Fibroblast of the aortic adventitia (primary cell): Measurements from ENCODE around the gene TMTC2. TPM values are rescaled to one million over a fixed set of nuclear protein-coding genes. Genes with fewer than 3 reads are reported as not detected.

Experiments used
- DNase-seq: peaks from one replicate; pipeline ENCODE4 v3.0.0-alpha.2; 2010; ENCODE audit warnings: low read depth
- H3K4me3 ChIP-seq: 2 replicates; pipeline ENCODE4 v1.5.1; 2011; ENCODE audit warnings: low read depth, mild to moderate bottlenecking, control low read depth, low read length, moderate library complexity
- total RNA-seq: library from RNA; depleted of rRNA; stranded (reverse); fragments of >200 nt; gene quantifications from 2 replicates; pipeline ENCODE4 v1.2.3, GENCODE V29; 2012; ENCODE audit warnings: low replicate concordance
- TF ChIP-seq, protein P1 (sequence below): IDR thresholded peaks from 2 replicates; pipeline ENCODE4 v1.5.1; 2011; ENCODE audit warnings: mild to moderate bottlenecking, low read length, control low read depth, inconsistent platforms; ENCODE audit not compliant: insufficient read depth

TMTC2 gene
- total RNA-seq, 1 donor = 21.1 TPM

DNA sequence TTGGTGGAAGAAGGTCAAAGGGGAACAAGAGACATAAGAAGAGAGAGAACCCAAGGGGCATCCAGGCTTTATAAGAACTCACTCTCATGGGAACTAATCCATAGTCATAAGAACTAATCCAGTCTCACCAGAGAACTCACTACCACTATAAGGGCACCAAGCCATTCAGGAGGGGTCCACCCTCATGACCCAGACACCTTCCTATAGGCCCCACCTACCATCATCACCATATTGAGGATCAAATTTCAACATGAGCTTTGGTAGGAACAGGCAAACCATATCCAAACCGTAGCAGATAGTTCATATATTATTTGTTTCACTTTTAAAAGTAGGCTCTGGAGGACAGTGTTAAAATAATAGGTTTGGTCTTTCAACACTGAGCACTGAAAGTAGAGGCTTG is 350.1 kb downstream of the TMTC2 start:
- TF ChIP-seq, protein P1, sequence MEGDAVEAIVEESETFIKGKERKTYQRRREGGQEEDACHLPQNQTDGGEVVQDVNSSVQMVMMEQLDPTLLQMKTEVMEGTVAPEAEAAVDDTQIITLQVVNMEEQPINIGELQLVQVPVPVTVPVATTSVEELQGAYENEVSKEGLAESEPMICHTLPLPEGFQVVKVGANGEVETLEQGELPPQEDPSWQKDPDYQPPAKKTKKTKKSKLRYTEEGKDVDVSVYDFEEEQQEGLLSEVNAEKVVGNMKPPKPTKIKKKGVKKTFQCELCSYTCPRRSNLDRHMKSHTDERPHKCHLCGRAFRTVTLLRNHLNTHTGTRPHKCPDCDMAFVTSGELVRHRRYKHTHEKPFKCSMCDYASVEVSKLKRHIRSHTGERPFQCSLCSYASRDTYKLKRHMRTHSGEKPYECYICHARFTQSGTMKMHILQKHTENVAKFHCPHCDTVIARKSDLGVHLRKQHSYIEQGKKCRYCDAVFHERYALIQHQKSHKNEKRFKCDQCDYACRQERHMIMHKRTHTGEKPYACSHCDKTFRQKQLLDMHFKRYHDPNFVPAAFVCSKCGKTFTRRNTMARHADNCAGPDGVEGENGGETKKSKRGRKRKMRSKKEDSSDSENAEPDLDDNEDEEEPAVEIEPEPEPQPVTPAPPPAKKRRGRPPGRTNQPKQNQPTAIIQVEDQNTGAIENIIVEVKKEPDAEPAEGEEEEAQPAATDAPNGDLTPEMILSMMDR = no peak
- no peak overlapping the region for H3K4me3 ChIP-seq
- DNase-seq = no peak

DNA sequence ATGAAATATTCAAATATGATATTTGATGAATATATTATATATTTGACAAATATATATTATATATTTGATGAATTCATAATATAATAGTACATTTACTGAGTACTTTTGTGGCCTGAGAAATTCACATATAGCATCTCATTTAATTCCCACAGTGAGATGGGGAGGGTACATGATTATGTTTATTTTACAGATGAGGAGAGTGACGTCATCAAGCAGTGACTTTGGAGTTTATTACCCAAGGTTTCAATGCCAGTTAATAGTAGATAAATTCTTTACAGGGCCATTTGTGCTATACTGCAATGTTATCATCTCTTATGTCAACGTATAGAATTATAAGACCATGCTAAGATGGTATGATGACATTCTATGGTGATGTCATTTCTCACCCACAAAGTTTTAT is 352.7 kb downstream of the TMTC2 start:
- H3K4me3 ChIP-seq = no peak overlapping the region
- TF ChIP-seq, protein P1 = no peak
- no peak for DNase-seq

DNA sequence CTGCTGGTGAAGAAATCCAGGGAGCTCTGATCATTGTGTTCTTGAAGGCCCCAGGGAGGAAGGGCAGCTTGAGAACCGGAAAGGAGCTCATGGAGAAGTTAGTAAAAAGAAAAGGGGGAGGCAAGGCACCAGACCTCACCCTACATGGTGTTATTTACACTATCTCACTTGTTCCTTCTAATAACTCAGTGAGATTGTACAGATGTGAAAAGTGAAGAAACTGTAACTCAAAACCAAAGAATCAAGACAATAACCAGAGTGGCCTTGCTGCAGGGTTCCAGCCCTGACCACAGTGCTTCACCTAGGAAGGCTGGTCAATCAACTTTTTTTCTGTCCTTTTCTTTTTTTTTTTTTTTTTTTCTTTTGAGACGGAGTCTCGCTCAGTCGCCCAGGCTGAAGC is 353.6 kb downstream of the TMTC2 start:
- DNase-seq = no peak
- no peak overlapping the region for H3K4me3 ChIP-seq
- TF ChIP-seq, protein P1 = no peak

DNA sequence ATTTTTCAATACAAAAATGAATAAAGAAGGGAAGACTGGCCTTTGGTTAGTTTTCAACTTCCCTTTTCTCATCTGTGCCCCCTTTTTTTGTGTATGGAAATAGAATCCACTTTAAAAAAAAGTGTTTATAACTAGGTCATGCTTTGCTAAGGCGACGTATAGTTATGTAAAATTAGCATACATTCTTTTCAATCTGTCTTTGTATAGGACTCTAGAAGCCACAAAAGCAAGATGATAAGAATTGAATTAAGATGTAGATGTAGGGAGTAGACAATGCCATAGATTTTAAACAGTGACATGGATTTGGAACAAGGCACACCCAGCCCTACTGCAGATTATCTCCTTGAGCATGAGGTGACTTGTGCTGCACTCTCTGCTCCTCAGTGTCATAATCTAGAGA is 354.3 kb downstream of the TMTC2 start:
- H3K4me3 ChIP-seq = no peak overlapping the region
- DNase-seq = no peak
- TF ChIP-seq, protein P1 = no peak

DNA sequence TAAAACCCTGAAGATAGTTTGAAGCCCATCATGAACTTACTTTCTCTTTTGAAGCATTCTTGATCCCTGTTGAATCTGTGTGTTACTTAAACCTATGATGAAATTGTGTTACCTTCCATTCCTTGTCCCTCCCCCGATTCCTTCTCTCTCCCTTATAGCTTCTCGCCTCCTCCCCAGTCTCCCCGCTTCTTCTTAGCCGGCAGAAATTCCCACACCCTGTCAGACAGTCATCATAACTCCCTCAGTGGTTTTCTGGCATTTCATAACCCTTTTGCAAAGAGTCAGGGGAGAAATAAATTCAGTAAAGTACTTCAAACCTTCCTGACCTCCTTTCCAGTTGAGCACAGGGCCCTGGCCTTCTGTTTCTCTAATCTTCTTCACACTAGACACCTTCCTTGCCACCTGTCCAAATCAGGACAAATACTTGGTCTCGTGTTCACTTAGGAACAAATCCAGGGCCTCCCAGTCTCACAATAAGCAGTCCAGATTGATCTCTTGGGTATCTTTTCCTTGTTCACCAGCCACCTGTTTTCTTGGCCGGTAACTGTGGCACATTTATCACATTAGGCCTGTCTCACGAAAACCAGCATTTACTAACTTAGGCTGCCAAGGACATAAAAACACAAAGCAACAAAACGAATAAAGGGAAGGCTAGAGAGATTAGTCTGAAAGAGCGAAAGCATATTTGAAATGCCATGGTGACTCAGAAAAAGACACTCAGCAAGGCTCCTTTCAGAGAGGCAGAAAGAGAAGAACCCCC is 355.9 kb downstream of the TMTC2 start:
- DNase-seq = peak; percentile 11
- no peak overlapping the region for H3K4me3 ChIP-seq
- TF ChIP-seq, protein P1 = no peak

DNA sequence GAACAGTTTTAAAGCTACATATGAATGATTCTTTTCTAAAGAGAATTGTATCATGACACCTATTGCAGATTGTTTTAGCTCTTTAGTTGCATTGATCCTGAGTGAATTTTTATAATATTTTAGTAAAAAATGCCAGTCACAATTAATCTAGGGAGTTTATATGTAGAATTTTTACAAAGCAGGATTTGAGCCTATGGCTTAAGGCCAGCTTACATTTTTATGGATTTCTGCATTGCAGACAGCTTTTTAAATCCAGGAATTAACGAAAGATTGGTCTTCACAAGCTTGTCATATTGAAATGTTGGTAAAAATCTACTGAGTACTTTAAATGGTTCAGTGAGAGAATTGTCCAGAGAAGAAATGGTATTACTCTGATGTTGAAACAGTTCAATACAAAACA is 358.0 kb downstream of the TMTC2 start:
- no peak for DNase-seq
- TF ChIP-seq, protein P1 = no peak
- no peak overlapping the region for H3K4me3 ChIP-seq

DNA sequence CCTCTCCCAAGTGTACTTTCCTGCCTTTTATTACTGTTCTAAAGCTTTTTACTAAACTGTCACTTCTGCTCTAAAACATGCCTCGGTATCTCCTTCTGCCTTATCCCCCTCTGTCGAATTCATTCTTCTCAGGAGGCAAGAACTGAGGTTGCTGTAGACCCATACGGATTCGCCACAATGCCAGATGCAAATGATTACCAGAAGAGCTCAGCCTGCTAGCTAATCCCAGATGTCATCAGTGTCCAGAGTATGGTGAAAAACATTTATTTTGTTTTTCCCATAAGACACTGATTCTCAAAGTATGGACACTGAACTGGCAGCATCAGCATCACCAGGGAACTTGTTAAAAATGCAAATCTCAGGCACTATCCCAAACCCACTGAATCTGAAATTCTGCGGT is 359.3 kb downstream of the TMTC2 start:
- no peak for DNase-seq
- no peak overlapping the region for H3K4me3 ChIP-seq
- TF ChIP-seq, protein P1 = no peak
